Stimulated activated CD4-positive, alpha-beta T cell treated with anti-CD3 and anti-CD28 coated beads, TNF-alpha, amount 100 ng/mL, for 1 hour (primary cell): Measurements from ENCODE around the gene CMYA5.
"Not testable (repeated sequence)": the region's sequence is repeated elsewhere in the genome, so short reads cannot be mapped to it uniquely, and the experiment has no call there.

Experiments used
- DNase-seq, 3 donors: peaks; one replicate each; pipeline ENCODE4 v3.0.0-alpha.2; 2020; ENCODE audit warnings: low read depth in 3 of 3, low spot score in 1 of 3

The CMYA5 gene

GRCh38 chr5:79689541-79690466, at the start of gene CMYA5:
Gene CMYA5, plus strand, starts transcription at chr5:79689836. Its CDS starts 72 bp downstream, at chr5:79689908.
- DNase-seq, result no peak

GRCh38 chr5:79640571-79641055, 49.0 kb upstream of the CMYA5 start:
- DNase-seq, result no peak

- no peak for DNase-seq
These were observed 48.2 kb upstream of the CMYA5 start for GRCh38 chr5:79641414-79641813.

- DNase-seq, result no peak
These were observed 47.4 kb upstream of the CMYA5 start for GRCh38 chr5:79642210-79642609.

- no peak for DNase-seq
These were observed 35.8 kb upstream of the CMYA5 start for GRCh38 chr5:79653843-79654242.

- DNase-seq, result no peak
These were observed 26.4 kb upstream of the CMYA5 start for GRCh38 chr5:79663212-79663611.

DNA sequence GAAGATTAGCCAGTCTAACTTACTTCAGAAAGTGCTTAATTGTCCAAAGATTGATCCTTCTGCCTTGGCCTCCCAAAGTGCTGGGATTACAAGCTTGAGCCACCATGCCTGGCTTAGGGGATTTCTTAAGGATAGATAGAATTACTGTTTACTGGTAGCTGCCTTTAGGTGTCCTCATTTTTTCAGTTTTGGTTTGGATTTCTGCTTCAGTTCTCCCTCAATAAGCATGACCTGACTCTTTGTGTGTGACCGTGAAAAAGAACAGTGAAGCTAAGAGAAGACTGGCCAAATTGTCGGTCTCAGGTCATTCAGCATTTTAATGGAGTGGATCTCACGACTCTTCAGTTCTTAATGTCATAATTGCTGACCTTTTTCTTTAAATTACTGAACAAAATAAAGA, 22.9 kb upstream of the CMYA5 start:
- no peak for DNase-seq

- no peak for DNase-seq
These were observed 17.2 kb upstream of the CMYA5 start for GRCh38 chr5:79672392-79672791.

GRCh38 chr5:79676354-79676753, 13.3 kb upstream of the CMYA5 start:
- not testable (repeated sequence) for DNase-seq

DNA sequence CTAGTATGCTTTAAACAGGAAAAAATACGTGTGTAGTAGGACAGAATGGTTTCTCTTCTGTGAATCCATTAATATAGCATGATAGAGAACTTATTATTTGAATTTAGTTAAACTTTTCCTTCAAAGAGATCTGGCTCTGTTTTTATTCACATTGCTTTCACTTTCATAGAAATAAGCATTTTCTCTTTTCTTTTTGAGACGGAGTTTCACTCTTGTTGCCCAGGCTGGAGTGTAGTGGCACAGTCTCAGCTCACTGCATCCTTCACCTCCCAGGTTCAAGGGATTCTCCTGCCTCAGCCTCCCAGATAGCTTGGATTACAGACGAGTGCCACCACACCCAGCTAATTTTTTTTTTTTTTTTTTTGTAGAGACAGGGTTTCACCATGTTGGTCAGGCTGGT, 7.5 kb upstream of the CMYA5 start:
- not testable (repeated sequence) for DNase-seq

- DNase-seq, result no peak
These were observed 4.9 kb upstream of the CMYA5 start for GRCh38 chr5:79684782-79685181.

- no peak for DNase-seq
These were observed 4.0 kb upstream of the CMYA5 start for GRCh38 chr5:79685627-79686026.

DNA sequence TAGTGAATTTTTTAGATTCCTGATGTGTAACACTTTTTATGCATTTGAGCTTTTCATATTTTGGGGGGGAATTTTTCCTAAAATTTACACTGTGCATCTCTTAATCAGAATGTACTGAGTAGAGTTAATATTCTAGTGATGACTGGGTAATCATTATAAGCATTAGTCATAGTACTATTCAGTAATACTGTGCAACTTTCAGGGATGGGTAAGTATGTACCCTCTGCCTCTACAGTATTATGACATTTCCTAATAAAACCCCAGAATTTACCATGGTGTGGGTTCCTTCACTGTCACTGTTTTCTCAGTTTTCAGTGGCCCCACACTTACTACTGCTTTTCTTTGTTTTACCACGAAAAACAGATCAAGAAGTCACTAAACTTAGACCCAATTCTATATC, 2.8 kb upstream of the CMYA5 start:
- no peak for DNase-seq

- no peak for DNase-seq
These were observed 1.7 kb upstream of the CMYA5 start for GRCh38 chr5:79687889-79688288.

DNA sequence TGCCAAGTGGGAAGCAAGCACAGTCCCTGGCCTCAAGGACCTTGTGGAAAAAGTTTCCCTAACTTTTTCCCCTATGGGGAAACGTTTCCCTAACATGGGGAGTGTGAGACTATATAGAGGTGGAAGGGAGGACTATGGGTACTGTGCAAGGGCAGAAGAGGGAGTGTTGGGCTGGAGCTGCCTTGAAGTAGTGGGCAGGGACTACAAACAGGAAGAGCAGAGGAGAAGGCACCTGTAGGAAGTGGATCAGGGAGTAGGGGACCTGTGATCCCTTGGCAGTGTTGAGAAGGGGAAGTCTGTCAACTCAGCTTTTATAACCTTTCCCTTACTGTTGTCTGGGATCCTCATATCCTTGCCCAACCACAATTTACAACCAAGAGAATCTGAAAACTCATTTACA, 1.4 kb downstream of the CMYA5 start:
- no peak for DNase-seq

DNA sequence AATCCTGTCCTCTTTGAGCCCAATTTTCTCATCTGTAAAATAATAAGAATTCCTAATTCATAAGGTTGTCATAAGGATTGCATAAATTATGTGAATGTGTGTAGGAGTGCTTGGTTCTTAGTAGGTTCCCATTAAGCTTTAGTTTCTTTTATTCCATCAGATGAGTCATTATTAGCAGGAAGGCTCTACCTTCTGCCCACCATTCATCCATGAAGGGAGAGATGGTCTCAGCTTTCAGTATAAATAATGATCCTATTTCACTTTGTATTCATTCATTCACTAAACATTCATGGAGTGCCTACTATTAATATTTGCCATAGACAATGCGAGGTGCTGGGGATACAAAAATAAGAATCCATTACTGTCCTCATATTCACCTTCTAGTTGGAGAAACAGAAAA, 3.0 kb downstream of the CMYA5 start:
- DNase-seq, result no peak

GRCh38 chr5:79694183-79694582, 4.5 kb downstream of the CMYA5 start:
- DNase-seq, result no peak

- DNase-seq, result no peak
These were observed 5.0 kb downstream of the CMYA5 start for GRCh38 chr5:79694652-79695051.

- no peak for DNase-seq
These were observed 5.9 kb downstream of the CMYA5 start for GRCh38 chr5:79695526-79695925.

- DNase-seq, result no peak
These were observed 7.9 kb downstream of the CMYA5 start for GRCh38 chr5:79697222-79698170.

GRCh38 chr5:79699763-79700400, 10.2 kb downstream of the CMYA5 start:
- DNase-seq, result no peak
